ENCODE measurements around the gene FBXO4.

FBXO4 gene, protein sequence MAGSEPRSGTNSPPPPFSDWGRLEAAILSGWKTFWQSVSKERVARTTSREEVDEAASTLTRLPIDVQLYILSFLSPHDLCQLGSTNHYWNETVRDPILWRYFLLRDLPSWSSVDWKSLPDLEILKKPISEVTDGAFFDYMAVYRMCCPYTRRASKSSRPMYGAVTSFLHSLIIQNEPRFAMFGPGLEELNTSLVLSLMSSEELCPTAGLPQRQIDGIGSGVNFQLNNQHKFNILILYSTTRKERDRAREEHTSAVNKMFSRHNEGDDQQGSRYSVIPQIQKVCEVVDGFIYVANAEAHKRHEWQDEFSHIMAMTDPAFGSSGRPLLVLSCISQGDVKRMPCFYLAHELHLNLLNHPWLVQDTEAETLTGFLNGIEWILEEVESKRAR

DNA sequence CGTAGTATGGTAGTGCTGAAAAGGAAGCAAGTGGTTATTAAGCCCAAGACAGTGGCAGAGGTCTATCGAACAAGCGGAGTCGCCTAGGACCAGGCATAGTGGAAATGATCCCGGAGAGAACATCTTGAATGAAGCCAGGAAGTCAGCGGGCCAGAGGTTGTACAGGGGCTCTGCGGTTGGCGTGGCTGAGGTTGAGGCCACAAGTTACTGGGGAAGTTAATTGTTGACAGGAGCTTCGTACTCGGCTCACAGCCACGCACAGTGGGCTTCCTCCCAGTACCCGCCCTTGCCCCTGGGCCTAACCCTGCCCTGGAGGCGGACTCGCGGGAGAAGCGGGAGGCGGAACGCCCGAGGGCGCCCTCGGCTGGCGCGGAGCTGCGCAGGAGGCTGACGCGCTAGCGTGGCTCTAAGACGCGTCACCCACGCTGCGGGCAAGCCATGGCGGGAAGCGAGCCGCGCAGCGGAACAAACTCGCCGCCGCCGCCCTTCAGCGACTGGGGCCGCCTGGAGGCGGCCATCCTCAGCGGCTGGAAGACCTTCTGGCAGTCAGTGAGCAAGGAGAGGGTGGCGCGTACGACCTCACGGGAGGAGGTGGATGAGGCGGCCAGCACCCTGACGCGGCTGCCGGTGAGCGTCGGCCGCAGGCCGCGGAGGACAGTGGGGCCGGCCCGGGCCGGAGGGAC, at the start of gene FBXO4:
Gene FBXO4, plus strand, starts transcription at position 410 of the 683 bp plus-strand sequence. Its CDS starts 29 bp downstream, at position 439.
- peak; percentile 88 for DNase-seq (ENCODE audit: low spot score)

DNA sequence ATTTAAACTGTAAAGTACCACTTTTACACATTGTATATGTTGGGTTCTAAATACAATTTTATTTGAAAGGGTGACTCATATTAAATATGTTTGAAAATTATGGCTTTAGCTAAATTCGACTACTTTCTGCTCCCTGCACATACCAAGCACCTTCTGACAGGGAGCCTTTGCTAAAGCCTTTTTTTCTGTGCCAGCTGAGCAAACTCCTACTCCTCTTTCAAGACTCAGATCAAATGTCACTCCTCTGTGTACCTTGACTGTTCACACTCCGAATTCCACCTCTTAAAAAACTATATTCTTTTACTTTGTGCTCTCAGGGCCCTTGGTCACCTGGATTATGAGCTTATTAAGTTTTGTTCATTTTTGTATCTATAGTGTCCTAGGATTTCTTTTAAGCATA, 48.4 kb upstream of the FBXO4 start:
- DNase-seq (ENCODE audit: low spot score), result no peak

DNA sequence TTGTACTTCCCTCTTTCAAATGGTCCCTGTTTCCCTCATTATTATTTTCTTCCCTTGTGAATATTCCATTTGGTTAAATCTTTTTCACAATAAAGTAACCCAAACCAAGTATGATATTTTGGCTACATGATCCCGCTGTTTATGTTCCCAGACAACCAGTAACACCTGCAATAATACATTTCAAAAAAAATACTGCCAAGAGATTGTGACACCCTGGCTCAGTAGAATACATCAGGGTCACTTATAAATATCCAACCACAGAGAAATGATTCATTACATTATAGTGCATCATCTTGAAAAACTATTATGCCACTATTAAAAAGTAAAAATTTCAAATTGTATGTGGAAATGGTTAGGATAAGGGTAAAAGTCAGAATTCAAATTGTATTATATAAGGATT, 47.7 kb upstream of the FBXO4 start:
- no peak for DNase-seq (ENCODE audit: low spot score)

DNA sequence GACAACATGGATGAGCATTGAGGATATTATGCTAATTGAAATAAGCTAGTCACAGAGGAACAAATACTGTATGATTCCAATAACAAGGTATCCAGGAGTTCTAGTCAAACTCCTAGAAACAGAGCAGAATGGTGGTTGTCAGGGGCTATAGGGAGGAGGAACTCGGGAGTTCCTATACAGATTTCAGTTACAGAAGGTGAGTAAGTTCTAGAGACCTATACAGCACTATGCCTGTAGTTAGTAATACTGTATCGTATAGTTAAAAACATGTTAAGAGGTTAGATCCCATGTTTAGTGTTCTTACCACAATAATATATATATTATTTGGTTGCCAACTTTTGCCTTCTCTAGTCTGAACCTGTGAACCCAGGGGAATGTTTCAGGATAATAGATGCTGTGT, 46.9 kb upstream of the FBXO4 start:
- no peak for DNase-seq (ENCODE audit: low spot score)

DNA sequence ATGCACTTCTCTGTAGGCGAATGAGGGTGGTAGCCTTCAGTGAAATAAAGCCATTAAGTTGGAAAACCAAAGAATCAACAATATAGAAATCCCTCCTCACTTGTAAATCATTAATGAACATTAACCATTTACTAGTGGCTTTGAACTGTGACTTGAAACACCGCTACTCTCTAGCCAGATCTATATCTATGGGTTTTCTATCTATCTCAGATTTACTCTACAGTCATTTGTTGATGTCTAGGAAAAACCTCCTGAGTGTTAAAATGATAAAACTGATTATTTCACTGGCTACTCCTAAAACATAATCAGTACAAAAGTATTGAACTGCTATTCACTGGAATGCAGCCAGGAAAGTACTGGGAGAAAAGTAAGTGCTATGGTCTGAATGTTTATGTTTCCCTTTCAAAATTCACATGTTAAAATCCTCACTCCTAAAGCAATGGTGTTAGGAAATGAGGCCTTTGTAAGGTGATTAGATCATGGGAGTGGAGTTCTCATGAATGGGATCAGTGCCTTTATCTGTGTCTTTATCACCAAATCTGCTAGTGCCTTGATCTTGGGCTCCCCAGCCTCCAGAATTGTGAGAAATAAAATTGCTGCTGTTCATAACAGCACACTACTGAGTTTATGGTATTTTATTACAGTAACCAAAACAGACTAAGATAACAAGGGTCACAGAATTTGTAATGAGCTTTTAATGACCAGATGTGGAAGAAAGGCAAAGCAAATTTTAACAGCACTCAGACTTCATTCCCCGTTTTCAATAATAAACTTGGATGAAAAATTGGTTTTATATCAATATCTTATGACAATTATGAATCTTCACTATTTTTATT, 46.2 kb upstream of the FBXO4 start:
- DNase-seq (ENCODE audit: low spot score), result no peak

DNA sequence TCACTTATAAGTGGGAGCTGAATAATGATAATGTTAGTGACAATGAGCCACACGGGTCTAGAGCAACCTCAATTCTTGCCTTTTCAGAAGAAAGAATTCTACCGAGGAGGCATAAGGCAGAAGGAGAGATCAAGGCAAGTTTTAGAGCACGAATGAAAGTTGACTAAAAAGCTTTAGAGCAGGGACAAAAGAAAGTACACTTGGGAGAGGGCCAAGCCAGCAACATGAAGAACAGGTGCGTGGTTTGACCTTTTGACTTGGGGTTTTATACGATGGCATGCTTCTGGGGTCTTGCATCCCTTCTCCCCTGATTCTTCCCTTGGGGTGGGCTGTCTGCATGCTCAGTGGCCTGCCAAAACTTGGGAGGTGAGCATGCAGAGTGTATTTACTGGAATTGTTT, 42.3 kb upstream of the FBXO4 start:
- DNase-seq (ENCODE audit: low spot score), result no peak

DNA sequence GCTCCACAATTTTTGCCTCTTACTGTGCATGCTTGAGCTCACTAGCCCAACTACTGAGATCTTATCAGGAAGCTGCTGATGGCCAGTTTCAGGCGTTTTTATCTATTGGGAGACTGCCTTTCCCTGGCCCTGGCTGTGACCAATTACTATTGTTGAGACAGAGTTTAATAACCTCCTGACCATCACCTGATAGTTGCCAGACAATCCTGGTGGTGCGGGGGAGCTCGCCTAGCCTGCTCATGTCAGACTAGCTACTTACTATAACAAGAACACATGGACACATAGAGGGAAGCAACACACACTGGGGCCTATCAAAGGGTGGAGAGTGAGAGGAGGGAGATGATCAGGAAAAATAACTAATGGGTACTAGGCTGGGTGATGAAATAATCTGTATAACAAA, 41.8 kb upstream of the FBXO4 start:
- DNase-seq (ENCODE audit: low spot score), result no peak

DNA sequence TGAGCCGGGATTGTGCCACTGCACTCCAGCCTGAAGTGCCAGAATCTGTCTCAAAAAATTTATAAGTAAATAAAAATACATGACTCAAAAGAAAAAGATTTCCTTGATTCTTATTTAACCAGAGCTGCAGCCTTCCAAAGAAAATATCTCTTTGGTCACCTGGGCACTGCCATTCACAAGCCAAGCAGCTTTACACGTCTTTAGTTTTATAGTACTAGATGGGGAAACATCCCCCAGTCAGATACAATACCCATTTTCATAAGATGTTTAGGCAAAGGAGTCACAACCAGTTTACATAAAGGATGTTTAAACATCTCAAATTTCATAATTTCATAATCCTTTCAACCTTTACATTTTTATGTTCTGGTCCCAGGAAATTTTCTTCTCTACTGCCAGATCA, 41.1 kb upstream of the FBXO4 start:
- no peak for DNase-seq (ENCODE audit: low spot score)

DNA sequence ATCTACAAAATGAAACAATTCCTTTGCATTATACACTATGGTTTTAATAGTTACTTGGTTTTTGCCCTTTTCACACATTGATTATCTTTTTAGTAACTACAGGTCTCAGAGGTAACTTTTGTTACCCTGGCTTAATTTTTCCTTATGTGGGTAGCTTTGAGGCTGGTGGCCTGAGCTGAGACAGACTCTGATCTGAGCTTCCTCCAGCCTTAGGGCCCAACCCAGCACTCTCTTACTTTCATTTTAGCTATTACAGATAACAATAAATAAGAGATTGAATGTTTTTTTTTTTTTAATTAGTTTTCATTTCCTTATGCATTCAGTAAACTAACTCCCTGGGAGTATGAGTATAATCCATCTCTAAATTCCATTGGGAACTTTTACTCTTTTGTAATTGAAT, 39.8 kb upstream of the FBXO4 start:
- no peak for DNase-seq (ENCODE audit: low spot score)

DNA sequence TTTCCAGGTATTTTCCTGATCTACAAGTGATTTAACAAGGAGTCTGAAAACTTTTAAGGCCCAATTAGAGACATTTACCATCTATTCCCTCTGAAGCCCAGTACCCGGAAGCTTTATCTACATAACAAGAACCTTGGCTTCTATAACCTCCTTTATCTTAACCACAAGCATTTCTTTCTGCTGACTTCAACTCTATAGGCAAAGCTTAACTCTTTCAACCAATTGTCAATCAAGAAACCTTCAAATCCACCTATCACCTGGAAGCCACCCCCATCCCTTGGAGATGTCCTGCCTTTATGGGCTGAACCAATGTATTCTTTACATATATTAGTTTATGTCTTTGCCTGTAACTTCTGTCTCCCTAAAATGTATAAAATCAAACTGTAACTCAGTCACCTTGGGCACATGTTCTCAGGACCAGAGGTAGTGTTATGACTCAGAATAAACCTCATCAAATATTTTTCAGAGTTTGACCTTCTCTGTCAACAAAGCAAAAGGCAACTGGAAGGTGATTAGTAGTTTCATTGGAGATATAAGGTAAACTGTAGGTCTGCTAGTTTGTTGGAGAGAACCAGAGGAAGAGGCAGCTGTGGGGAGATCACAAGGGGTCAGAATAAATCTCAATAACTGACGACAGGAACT, 33.9 kb upstream of the FBXO4 start:
- DNase-seq (ENCODE audit: low spot score), result no peak

DNA sequence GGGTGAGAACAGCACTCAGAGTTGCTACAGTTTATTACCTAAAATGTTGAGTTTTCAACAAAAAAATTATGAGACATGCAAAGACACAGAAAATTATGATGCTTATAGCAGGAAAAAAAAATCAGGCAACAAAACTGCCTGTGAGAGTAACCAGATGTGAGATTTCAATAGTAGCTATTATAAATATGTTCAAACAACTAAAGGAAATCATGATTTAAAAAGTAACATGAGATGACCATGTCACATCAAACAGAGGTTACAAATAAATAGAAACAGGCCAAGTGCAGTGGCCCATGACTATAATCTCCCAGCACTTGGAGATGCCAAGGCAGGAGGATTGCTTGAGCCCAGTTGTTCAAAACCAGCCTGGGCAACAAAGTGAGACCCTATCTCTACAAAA, 33.0 kb upstream of the FBXO4 start:
- no peak for DNase-seq (ENCODE audit: low spot score)

DNA sequence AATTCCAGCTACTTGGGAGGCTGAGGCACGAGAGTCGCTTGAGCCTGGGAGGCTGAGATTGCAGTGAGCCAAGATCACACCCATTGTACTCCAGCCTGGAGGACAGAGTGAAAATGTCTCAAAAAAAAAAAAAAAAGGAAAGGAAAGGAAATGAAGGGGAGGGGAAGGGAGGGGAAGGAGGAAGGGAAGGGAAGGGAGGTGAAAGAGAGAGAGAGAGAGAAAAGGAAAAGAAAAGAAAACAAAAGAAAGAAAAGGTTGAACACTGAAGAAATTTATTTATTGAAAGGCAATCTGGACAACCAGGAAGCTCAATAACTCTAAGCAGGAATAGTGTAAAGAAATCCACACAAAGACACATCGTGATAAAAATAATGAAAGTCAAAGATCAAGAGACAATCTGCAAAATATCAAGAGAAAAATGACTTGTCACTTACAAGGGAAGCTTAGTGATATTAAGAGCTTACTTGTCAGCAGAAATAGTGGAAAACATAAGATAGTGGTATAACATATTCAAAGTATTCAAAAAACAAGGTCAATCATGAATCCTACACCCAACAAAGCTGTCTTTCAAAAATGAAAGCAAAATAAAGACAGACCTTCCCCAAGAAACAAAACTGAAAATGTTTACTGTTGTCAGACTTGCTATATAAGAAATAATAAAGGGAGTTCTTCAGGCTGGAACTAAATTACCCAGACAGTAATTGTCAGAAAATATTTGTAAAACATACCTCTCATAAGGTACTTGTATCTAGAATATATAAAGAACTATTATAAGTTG, 31.8 kb upstream of the FBXO4 start:
- no peak for DNase-seq (ENCODE audit: low spot score)

DNA sequence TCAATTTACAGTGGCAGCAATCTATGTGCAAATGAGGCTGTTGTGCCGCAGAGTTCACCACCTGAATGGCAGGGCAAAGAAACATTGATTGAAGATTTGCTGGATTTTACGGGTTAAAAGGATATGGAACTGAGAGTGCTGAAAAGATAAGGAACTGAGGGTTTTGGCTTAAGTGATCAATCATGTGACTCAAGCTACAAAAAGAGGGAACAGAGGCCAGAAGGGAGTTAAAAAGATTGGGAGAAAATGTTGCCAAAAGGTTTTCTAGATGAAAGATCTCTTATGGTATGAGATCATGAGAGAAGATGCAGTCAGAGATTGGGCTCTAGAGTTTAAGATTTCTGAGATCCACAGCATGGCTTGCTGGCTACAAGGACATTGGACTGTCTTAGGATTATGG, 28.9 kb upstream of the FBXO4 start:
- no peak for DNase-seq (ENCODE audit: low spot score)

DNA sequence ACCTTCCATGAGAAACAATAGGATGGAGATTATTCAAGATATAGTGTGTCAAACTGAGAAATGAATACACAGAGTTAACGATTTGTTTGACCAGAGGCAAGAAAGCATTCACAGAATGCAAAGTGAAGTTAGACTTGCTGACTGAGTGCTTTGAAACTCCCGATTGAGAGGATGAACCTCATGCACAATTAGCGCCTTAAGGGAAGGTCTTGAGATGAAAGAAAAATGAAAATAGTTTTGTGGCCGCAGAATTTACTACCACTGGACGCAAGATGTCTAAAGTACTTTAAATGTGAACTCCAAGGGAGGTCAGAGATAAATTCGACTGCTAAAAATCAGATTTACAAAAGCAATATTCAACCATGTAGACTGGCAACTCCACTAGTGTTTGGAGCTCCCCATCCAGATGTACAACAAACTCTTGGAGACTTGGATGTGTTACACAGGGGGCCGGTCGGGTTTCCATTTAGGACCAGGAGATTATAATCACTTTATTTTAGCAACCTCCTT, 21.6 kb upstream of the FBXO4 start:
- no peak for DNase-seq (ENCODE audit: low spot score)

DNA sequence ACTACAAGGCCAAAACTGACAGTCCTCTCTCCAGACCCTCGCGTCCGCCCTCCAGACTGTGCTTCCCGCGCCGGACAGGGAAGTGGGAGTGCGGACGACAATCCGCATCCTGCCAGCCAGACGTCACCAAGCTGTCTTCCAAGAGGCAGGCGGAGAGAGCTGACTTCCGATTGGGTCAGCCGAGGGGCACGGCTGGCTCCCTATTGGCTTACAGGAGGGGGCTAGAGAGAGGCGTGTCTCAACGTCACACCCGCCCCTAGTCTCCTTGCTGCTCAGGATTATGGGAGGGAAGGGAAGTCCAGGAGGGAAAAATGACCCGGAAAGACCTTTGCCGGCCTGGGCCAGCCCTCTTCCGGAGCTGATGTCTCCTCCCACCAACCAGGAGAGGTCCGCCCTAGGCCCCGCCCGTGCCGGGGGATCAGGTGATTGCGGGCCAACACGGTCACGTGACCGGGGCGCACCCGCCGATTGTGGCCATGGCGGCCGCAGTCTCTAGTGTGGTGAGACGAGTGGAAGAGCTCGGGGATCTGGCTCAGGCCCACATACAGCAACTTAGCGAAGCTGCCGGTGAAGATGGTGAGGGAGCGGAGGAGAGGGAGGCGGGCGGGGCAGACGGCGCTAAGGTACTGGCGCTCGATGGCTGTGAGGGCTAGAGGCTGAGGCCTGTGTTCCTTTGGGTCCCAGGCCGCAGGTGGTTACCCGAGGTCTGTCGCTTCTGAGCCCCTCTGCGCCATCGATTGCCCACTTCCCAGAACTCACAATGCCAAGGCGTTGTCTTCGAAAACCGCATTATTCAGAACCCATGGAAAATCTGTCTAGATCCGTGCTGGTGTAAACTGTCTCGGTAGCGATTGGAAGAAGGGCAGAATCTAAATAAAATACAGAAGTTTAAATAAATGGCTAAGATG, 20.9 kb upstream of the FBXO4 start, which contains the start of gene RIMOC1:
Gene RIMOC1, plus strand, starts transcription at position 453 of the 908 bp plus-strand sequence. Its CDS starts 24 bp downstream, at position 477.
- peak; percentile 99 for DNase-seq (ENCODE audit: low spot score)

DNA sequence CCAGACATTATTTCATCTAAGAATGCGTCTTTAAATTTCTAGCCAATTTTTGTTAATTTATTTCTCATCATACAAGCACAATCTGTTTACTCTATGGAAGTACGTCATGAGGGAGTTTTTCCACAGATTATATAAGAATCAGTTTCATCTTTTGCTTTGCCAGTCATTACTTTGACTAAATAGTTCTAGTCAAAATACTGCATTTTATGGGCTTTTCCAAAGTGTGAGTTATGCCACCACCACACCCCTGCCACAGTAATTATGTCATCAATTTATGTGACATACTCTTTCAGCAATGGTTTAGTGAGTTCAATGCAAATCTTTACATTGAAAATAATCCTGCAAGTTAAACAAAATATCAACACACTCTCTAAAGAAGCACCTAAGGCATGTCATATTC, 18.9 kb upstream of the FBXO4 start:
- DNase-seq (ENCODE audit: low spot score), result no peak

DNA sequence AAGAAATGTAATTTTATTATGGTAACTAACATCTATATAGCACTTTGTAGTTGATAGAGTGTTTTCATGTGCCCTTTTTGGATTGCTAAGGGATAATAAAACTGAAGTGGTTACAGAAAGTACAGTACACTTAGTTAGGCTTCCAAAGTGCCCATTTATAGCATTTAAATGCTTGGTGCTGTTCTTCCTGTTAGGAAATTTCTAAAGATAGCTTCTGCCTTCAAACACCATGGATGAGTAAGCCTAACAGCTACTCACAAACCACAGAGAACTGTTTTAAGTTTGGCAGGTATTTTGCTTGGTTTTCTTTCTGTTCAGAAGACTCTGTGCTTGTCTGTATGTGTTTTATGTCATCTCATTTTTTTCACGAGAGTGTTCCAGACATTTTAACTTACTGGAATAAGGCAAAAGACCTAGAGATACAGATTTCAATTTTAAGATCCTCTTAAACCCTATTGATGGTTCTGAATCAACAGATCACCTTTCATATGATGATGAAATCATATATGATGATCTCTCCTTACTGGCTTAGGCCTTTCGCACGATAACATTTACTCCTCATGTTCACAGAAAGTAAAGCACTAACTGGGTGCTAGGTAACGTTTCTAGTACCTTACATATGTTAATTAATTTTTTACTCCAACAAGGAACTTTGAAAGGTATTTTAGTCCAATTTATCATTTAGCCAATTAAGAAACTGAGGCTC, 16.6 kb upstream of the FBXO4 start:
- peak; percentile 41 for DNase-seq (ENCODE audit: low spot score)

DNA sequence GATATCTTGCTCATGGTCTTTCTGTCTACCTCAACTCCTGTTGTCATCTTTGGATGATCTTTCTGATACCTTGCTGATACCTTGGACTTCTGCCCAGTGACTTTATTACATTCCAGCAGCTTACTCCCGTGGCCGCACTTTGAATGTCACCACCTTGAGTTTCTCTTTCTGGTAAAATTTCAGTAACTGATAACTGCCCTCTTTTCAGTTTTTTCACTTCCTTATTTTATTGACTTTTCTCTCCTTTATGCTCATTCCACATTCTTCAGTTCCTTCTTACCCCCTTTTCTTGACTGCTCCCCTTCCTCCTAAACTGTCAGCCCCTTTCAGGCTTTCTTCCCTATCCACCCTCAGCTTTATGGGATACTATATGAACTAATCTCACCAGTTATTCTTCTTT, 7.0 kb upstream of the FBXO4 start:
- DNase-seq (ENCODE audit: low spot score), result no peak

DNA sequence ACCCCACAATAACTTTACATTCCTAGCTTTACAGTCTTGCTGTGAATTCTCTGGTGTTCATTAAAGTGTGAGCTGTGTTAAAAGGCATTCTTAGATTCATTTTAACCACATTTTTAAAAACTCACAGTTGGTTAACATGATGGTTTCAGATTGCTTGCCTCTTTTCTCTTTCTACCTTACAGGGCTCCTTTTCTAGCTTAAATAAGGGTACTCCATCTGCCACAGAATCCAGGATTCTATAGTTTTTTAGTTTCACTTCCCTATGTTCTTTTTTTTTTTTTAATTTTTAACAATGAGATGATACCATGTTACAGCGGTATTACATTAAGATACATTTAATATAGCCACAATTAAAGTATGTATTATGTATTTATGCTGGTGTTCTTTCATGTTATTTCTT, 3.9 kb upstream of the FBXO4 start:
- DNase-seq (ENCODE audit: low spot score), result no peak
